Ammon's horn (tissue), 1 donor: ENCODE measurements around the gene CFDP1.
A peak's percentile ranks its signal among the peaks of the same experiment; 100 is the strongest.

Experiments
- DNase-seq: peaks from one replicate; pipeline ENCODE4 v3.0.0-alpha.2; 2016; ENCODE audit warnings: low spot score

The CFDP1 gene

GRCh38 chr16:75406943-75407342 lies 26.4 kb downstream of the CFDP1 start:
- no peak for DNase-seq

- peak; percentile 30 for DNase-seq
Measured at GRCh38 chr16:75402821-75403475, 30.4 kb downstream of the CFDP1 start.

DNA sequence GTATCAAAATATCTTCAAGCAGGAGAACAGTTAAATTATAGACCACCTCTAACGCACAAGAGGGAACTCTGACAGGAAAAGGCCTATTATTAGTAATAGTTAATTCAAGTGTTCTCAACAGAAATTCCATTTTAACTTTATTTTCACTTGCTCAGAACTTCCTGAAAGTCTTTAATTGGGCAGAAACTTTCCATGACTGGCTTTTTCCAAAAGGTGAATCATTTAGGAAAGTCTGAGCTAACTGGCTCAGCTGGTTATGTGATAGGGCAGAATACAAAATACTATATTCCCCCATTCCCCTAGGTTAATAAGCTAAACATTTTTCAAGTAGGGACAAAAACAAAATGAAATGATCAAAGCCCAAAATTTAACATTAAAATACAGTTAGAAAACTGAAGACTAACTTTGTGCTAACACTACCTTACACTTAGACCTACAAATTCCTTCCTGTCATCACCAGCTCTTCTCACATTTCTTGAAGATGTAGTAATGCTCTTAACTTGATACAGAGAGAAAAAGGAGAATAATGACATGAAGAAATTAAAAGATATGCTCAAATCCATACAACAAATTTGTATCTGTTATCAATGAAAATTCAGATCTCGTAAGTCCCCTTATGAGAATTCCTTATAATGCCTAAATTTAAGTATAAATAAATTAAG lies 31.0 kb downstream of the CFDP1 start:
- DNase-seq: no peak

DNA sequence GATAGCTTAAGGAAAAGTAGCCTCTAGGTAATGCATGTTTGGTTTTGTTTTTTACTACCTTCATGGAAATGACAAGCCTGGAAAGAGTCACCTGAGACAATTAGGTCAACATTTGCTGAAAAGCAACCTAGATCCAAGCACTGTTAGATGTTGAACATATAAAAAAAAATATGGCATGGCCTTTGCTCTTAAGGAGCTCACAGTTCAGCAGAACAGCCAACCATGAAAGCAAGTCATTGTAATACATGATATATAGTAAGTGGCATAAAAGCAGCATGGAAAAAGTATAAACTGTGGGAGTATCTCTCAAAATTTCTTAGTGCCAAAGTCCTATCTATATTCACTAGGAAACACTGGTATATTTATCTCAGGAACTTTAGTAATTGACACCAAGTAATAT lies 31.6 kb downstream of the CFDP1 start:
- DNase-seq: no peak

DNA sequence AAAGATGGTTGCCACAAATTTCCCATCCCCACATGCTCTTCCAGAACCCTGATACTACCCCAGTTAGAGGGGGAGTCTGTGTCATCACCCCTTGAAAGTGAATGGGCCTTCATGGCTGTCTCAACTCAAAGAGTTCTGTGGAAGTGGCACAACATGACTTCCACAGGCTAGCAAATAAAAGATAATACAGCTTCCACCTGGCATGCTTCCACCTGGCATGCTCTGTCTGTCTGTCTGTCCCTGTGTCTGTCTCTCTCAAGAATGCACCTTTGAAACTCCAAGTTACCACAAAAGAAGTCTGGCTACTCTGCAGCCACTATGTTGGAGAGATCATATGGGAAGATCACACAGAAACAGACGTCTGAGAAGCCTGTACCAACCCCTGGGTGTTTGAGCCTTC lies 35.0 kb downstream of the CFDP1 start:
- no peak for DNase-seq

DNA sequence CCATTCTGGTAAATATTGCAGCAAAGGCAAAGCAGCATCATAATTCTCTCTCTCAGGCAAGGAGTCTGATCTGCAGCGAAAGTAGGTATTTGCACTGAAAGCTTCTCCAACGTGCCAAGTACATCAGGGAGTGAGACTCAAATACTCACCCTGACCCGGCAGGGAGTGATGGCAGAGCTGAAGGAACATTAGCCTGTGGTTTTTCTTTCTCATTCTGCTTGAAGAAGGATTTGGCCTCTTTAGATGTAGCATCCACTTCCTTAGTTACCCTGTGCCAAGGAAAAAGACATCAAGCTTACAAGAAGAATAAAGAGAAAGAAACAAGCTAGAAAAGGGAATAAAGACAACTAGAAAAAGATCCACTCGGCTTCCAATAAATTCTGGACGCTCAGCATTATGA lies 38.4 kb downstream of the CFDP1 start:
- DNase-seq: no peak

DNA sequence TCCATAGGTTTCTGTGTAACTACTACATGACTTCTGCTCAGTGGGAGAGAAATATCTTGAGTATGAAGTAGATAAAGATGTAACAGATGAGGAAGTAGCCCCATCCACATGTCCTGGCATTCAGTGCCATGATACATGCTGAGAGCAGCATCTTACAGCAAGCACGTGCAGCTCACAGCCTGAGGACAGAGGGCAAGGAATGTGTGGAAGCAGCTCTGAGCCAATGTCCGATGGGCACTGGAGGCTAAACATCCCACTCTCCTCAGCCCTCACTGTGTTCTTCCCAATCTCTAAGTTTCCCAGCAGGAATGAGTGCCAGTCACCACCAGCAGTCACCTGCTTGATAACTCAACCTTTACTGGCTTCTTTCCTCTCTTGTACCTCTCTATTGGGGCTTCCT lies 40.4 kb downstream of the CFDP1 start:
- DNase-seq: no peak

DNA sequence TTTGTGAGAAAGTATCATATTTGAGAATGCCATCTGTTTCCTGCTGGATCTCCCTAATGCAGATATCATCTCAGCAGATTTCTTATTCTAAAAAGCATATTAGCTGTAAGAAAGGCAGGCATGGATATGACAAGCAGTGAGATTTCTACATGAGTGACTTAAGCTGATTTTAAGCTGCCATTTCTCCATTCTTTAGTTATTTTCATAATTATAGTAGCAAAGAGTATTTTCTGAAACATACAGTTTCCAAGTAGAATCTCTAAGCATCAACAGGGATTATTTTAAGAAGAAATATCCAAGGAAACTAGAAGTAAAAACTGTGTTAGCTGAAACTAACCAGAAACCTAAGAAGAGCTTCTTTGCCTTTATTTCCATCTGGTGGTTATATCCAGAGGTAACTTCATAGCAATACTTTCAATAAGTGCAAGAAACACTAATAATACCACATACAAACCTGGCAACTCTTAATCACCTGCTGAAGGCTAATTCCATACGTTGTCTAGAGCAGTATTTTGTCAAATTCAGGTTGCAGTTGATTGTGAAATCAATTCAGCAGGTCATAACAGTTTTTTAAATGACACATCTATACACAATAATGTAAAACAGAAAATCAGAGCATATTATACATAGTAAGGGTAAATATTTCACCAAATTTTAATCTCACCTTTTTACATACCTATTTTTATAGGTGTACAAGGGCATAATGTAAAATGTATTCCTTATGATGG lies 42.2 kb downstream of the CFDP1 start:
- DNase-seq: no peak

DNA sequence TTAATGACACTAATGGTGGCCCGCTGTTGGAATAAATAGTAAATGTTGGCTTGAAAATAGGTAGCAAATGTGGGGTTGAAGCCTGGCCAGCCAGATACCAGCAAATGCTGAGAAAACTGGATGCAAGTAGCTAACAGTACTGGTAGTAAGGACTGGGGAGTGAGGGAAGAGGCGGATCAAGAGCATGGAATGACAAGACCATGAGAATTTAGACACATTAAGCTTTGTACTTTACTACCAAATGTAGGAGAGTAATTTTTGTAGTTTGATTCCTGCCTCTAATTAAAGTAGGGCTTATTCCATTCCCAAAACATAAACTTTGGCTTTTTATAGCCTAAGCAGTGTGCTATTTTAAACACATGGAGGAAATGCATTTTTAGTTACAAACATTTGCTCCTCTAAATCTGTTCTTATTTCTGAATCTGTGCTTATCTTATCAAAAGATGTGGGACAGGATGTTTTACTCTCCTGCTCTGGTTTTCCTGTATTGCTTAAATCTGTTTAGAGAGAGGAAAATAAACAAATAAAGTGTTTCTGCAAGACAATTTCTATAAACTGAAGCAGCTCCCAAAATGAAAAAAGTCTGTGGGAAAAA lies 44.1 kb downstream of the CFDP1 start:
- no peak for DNase-seq

DNA sequence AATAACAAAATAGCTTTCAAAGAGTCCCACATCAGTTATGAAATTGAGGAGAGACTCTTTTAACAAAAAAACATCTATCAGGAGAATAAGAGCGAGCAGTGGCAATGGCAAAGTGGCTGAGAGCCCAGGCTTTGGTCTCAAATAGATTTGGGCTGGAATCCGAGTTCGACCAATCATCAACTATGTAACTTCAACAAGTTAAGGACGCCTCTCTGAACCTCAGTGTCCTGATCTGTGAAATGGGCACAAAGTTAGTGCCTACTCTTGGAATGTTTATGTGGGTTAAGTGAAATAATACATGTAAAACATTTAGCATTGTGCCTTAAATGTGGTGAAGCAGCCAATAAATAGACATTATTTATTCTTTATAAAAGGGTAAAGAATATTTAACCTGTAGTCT lies 45.4 kb downstream of the CFDP1 start:
- DNase-seq: no peak

- DNase-seq: peak; percentile 79
Measured at GRCh38 chr16:75385507-75386152, 47.7 kb downstream of the CFDP1 start.

DNA sequence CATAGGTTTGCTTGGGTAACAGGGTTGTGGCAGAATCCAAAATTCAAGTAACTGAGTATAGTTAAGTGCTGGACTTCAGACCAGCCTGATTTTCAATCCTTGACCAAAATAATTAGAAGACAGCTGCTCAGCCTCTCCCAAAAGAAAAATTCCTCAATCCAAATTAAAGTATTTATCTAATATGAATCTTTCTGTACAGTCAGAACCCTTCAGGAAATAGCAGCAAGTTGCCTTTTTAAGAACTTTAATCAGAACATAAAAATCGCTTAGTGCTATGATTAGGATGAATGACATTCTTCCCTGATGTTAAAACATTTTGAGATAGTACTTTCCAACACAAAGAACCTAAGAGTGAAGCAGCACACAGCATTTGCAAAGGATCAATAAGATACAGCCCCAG lies 50.2 kb downstream of the CFDP1 start:
- no peak for DNase-seq

DNA sequence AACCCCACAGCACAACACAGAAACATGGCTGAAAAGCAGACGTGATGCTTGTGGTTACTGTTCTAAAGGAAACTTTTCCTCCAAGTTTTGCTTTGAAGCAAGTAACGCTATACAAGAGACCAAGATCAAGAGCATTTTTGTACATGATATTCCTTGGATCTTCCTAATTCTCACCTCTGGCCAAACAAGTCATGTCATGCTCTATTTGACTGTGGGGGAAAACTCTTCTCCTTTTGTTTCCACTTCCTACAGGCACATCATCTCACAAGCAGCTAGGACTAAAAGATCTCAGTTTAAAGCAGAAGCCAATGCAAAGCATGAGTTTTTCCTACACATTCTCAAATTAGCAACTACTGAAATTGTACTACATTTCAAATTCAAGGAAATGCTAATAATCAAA lies 50.7 kb downstream of the CFDP1 start:
- no peak for DNase-seq

DNA sequence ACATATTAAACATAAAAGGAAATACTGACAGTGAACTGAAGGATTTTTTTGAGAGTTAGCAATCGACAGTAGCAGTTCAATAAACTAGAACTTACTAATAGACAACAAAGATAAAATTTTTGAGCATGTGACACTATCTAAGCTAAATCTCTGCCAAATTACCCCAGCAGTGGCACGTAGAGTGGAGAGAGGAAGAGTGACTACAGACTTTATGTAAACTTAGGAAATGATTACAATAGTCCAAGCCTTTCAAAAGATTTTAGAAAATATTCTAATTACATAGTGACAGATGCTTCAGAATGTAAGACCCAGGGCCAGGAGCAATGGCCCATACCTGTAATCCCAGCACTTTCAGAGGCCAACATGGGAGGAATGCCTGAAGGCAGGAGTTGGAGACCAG lies 52.4 kb downstream of the CFDP1 start:
- DNase-seq: no peak

GRCh38 chr16:75379911-75380847 lies 53.1 kb downstream of the CFDP1 start:
- DNase-seq: peak; percentile 21

- no peak for DNase-seq
Measured at GRCh38 chr16:75379339-75379738, 54.0 kb downstream of the CFDP1 start.

DNA sequence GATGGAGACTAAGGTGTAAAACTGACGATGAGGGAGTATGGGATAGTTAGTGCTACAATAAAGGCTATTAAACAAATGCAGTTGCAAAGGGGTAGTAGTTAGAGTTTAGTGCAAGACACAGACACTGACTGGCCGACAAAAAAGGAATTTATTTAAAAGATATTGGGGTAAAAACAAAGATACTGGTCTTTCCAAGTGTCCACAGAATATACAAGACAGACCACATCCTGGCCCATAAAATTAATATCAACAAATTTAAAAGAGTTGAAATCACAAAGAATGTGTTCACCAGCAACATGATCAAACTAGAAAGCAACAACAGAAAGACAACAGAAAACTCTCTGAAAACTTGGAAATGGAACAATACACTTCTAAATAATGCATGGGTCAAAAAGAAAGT lies 54.7 kb downstream of the CFDP1 start:
- no peak for DNase-seq

DNA sequence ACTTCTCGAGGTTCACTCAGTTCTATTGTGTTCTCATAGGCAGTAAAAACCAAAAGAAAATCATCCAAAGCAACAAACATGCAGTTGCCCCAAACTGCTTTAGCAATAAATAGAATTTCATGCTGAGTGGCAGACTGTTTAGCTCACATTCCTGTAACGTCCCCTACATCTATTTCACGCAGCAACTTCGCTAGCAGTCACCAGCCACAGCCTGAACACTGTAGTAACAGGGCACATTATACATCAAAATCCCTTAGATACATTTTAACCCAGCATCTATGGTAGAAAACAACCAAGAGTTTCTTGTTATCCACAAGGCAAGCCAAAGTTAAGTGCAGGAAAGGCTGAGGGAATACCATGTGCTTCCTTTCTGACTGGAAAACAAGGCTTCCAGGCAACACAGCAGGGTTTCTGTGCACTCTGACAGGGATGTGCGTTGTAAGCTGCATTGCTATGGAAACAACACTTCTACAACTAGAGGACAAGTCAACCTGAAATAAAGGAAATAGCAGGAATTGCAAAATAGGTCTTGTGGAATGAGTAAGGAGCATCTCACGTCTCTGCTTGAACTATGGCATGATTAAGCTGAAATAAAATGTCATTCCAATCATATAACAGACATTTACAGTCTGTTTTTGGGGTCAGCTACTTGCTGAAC lies 55.4 kb downstream of the CFDP1 start:
- DNase-seq: peak; percentile 78

GRCh38 chr16:75376475-75377161 lies 56.7 kb downstream of the CFDP1 start:
- no peak for DNase-seq

GRCh38 chr16:75374388-75374787 lies 58.9 kb downstream of the CFDP1 start:
- no peak for DNase-seq
